HepG2 (cell line): ENCODE results near the gene TCF23. TPM values are rescaled to one million over a fixed set of nuclear protein-coding genes. Genes with fewer than 3 reads are reported as not detected.

Source experiments
- AGO2 ChIP-seq: fragments of 200-400 bp; formaldehyde crosslinking; optimal IDR thresholded peaks from 2 replicates; pipeline ENCODE3; 2017; ENCODE audit warnings: mild to moderate bottlenecking, low read depth, low read length, moderate library complexity
- ARID2 ChIP-seq: sonication (generic); formaldehyde crosslinking; IDR thresholded peaks from 2 replicates; pipeline ENCODE4 v1.8.1; 2022; ENCODE audit warnings: mild to moderate bottlenecking, missing genetic modification reagents, borderline replicate concordance
- CENPBD1 ChIP-seq: sonication (generic); formaldehyde crosslinking; IDR thresholded peaks from 2 replicates; pipeline ENCODE4 v1.8.0; 2022; ENCODE audit warnings: missing genetic modification reagents, low read depth, mild to moderate bottlenecking, borderline replicate concordance
- FOXO1 ChIP-seq: sonication (generic); formaldehyde crosslinking; IDR thresholded peaks from 2 replicates; pipeline ENCODE4 v1.4.0; 2020; ENCODE audit warnings: missing genetic modification reagents
- FOXP1 ChIP-seq, 2 experiments: fragments of 450-650 bp in 1 of 2; IDR thresholded peaks; 2 replicates each; pipeline ENCODE4 v1.6.1; 2017 to 2018; ENCODE audit warnings: antibody characterized with exemption in 1 of 2
- GFI1 ChIP-seq: sonication (generic); formaldehyde crosslinking; IDR thresholded peaks from 2 replicates; pipeline ENCODE4 v1.5.0; 2020; ENCODE audit warnings: missing genetic modification reagents, mild to moderate bottlenecking, borderline replicate concordance
- HDAC2 ChIP-seq: sonication (generic); formaldehyde crosslinking; IDR thresholded peaks from 2 replicates; pipeline ENCODE4 v1.4.0; 2020; ENCODE audit warnings: missing genetic modification reagents
- HNRNPLL ChIP-seq: fragments of 200-400 bp; formaldehyde crosslinking; IDR thresholded peaks from 2 replicates; pipeline ENCODE4 v1.6.1; 2017; ENCODE audit warnings: mild to moderate bottlenecking, low read depth, low read length; ENCODE audit not compliant: poor library complexity, severe bottlenecking
- MEF2D ChIP-seq: sonication (generic); formaldehyde crosslinking; IDR thresholded peaks from 2 replicates; pipeline ENCODE4 v1.5.1; 2020; ENCODE audit warnings: mild to moderate bottlenecking, missing genetic modification reagents
- NCOA5 ChIP-seq: sonication (generic); formaldehyde crosslinking; IDR thresholded peaks from 2 replicates; pipeline ENCODE4 v1.4.0; 2020; ENCODE audit warnings: missing genetic modification reagents
- PHF8 ChIP-seq: sonication (generic); formaldehyde crosslinking; IDR thresholded peaks from 2 replicates; pipeline ENCODE4 v1.5.0; 2020; ENCODE audit warnings: missing genetic modification reagents
- RCOR2 ChIP-seq: IDR thresholded peaks from 2 replicates; pipeline ENCODE4 v1.6.1; 2016; ENCODE audit warnings: missing biosample characterization, missing genetic modification reagents
- REPIN1 ChIP-seq: sonication (generic); formaldehyde crosslinking; IDR thresholded peaks from 2 replicates; pipeline ENCODE4 v1.8.0; 2022; ENCODE audit warnings: missing genetic modification reagents, low read depth, mild to moderate bottlenecking, borderline replicate concordance
- RXRB ChIP-seq: IDR thresholded peaks from 2 replicates; pipeline ENCODE4 v1.6.1; 2016; ENCODE audit warnings: borderline replicate concordance, missing genetic modification reagents, missing compliant biosample characterization
- SOX13 ChIP-seq, 3 experiments: fragments of 450-650 bp in 1 of 3; sonication (generic) in 1 of 3; formaldehyde crosslinking in 1 of 3; IDR thresholded peaks in 2 of 3; conservative IDR thresholded peaks in 1 of 3; 2 replicates each; pipeline versions ENCODE4 v1.5.0 to v1.6.1; 2016 to 2020; ENCODE audit warnings: antibody characterized with exemption in 1 of 3, mild to moderate bottlenecking in 1 of 3, missing compliant biosample characterization in 1 of 3, missing genetic modification reagents in 1 of 3, moderate library complexity in 1 of 3
- SP4 ChIP-seq: sonication (generic); formaldehyde crosslinking; IDR thresholded peaks from 2 replicates; pipeline ENCODE4 v1.8.1; 2023; ENCODE audit warnings: mild to moderate bottlenecking, missing genetic modification reagents
- TBX2 ChIP-seq: sonication (generic); formaldehyde crosslinking; IDR thresholded peaks from 2 replicates; pipeline ENCODE4 v1.5.0; 2020; ENCODE audit warnings: missing genetic modification reagents, mild to moderate bottlenecking, borderline replicate concordance
- TFE3 ChIP-seq: IDR thresholded peaks from 2 replicates; pipeline ENCODE4 v1.6.1; 2016
- ZBTB25 ChIP-seq: IDR thresholded peaks from 2 replicates; pipeline ENCODE4 v1.6.1; 2018; ENCODE audit warnings: missing genetic modification reagents
- ZC3H4 ChIP-seq: sonication (generic); formaldehyde crosslinking; IDR thresholded peaks from 2 replicates; pipeline ENCODE4 v1.4.0; 2020; ENCODE audit warnings: missing genetic modification reagents, borderline replicate concordance
- ZNF274 ChIP-seq: sonication (generic); formaldehyde crosslinking; IDR thresholded peaks from 2 replicates; pipeline ENCODE4 v1.5.1; 2020; ENCODE audit warnings: mild to moderate bottlenecking, missing genetic modification reagents
- ZNF329 ChIP-seq: sonication (generic); formaldehyde crosslinking; IDR thresholded peaks from 2 replicates; pipeline ENCODE4 v1.9.0; 2021; ENCODE audit warnings: low read depth, mild to moderate bottlenecking, missing genetic modification reagents
- ZNF331 ChIP-seq: sonication (generic); formaldehyde crosslinking; IDR thresholded peaks from 2 replicates; pipeline ENCODE4 v1.4.0; 2020; ENCODE audit warnings: missing genetic modification reagents
- ZNF556 ChIP-seq: sonication (generic); formaldehyde crosslinking; IDR thresholded peaks from 2 replicates; pipeline ENCODE4 v1.4.0; 2020; ENCODE audit warnings: mild to moderate bottlenecking, missing genetic modification reagents, borderline replicate concordance
- ZNF768 ChIP-seq: sonication (generic); formaldehyde crosslinking; IDR thresholded peaks from 2 replicates; pipeline ENCODE4 v1.4.0; 2020; ENCODE audit warnings: missing genetic modification reagents
- ZNF792 ChIP-seq: IDR thresholded peaks from 2 replicates; pipeline ENCODE4 v1.6.1; 2016
- polyA plus RNA-seq, 8 experiments: library from polyadenylated mRNA; depleted of rRNA in 3 of 8; stranded (reverse) in 7 of 8; unstranded in 1 of 8; fragments of >200 nt; fragmentation: Illumina TruSeq in 4 of 8; extraction: Trizol in 4 of 8; gene quantifications; 2 replicates each; pipeline versions ENCODE4 v1.2.1 to v1.2.3, GENCODE V29; 2011 to 2016; ENCODE audit warnings: low read depth in 4 of 8, missing spikeins in 1 of 8, mixed read lengths in 1 of 8; ENCODE audit not compliant: insufficient read depth in 1 of 8
- total RNA-seq, 5 experiments: library from RNA; depleted of rRNA; stranded (reverse); fragments of >200 nt; fragmentation: Illumina TruSeq; extraction: Trizol; gene quantifications; 2 replicates each; pipeline ENCODE4 v1.2.3, GENCODE V29; 2016; ENCODE audit warnings: low read depth in 1 of 5

Gene TCF23
- total and polyA plus RNA-seq, 2 of the 13 experiments (the other 11 are each of a cell fraction or from before 2014, with no cell fraction given), result 0.02 to 1.4 TPM

GRCh38 chr2:27191070-27191829, 42.4 kb downstream of the TCF23 start (continued):
- peak; percentile 76; the same call in 1 of the 2 replicates for TF ChIP-seq ZBTB25 (CRISPR knock-in tag)
- no peak for TF ChIP-seq AGO2
- no peak for TF ChIP-seq FOXO1 (CRISPR knock-in tag)
- no peak for TF ChIP-seq ZNF329 (CRISPR knock-in tag)
- TF ChIP-seq TFE3, result peak; percentile 17; the same call in 1 of the 2 replicates
- TF ChIP-seq ZNF768 (CRISPR knock-in tag), result no peak
- no peak for TF ChIP-seq ZNF792 (CRISPR knock-in tag)
- TF ChIP-seq ZNF556 (CRISPR knock-in tag), result no peak
- no peak for TF ChIP-seq FOXP1 (IDR thresholded peaks at IDR 0.05)
- TF ChIP-seq FOXP1 (CRISPR knock-in tag; IDR thresholded peaks at IDR 0.05), result no peak
- TF ChIP-seq NCOA5, result no peak
- TF ChIP-seq ZC3H4 (CRISPR knock-in tag), result no peak
- TF ChIP-seq ZNF274 (CRISPR knock-in tag), result no peak
- TF ChIP-seq HDAC2 (CRISPR knock-in tag), result no peak; the same call in 1 of the 2 replicates
- no peak for TF ChIP-seq HNRNPLL
- 0 out of 2 replicates have a peak, but pooled peaks have one; percentile 20 for TF ChIP-seq PHF8 (CRISPR knock-in tag)
- peak; percentile 54; the same call in 1 of the 2 replicates for TF ChIP-seq RXRB (CRISPR knock-in tag)
- no peak for TF ChIP-seq MEF2D (CRISPR knock-in tag)
- 0 out of 2 replicates have a peak, but pooled peaks have one; percentile 37 for TF ChIP-seq ARID2
- peak; percentile 50; the same call in 1 of the 2 replicates for TF ChIP-seq TBX2 (CRISPR knock-in tag)
- peak; percentile 65; the same call in 1 of the 2 replicates for TF ChIP-seq REPIN1 (CRISPR knock-in tag)
- TF ChIP-seq SOX13 (IDR thresholded peaks at IDR 0.05), result no peak
- peak in 1 of 2 experiments; percentile 35; a peak in 1 of 4 replicates for TF ChIP-seq SOX13 (CRISPR knock-in tag; conservative IDR thresholded peaks at IDR 0.05 in 1 of 2, IDR thresholded peaks at IDR 0.05 in 1 of 2)
- peak; percentile 69; the same call in 1 of the 2 replicates for TF ChIP-seq ZNF331 (CRISPR knock-in tag)
- TF ChIP-seq SP4 (CRISPR knock-in tag), result no peak
- peak; percentile 58; the same call in 1 of the 2 replicates for TF ChIP-seq RCOR2 (CRISPR knock-in tag)
- TF ChIP-seq GFI1 (CRISPR knock-in tag), result 0 out of 2 replicates have a peak, but pooled peaks have one; percentile 43
- no peak for TF ChIP-seq CENPBD1 (CRISPR knock-in tag)
